Nucleus accumbens (tissue), 56 donors: Measurements from ENCODE around the gene CRIM1.

Experiments used
- DNase-seq, 56 donors: peaks; one replicate each; lab custom pipeline; 2025; lab: John Stamatoyannopoulos, UW

CRIM1 gene

DNA sequence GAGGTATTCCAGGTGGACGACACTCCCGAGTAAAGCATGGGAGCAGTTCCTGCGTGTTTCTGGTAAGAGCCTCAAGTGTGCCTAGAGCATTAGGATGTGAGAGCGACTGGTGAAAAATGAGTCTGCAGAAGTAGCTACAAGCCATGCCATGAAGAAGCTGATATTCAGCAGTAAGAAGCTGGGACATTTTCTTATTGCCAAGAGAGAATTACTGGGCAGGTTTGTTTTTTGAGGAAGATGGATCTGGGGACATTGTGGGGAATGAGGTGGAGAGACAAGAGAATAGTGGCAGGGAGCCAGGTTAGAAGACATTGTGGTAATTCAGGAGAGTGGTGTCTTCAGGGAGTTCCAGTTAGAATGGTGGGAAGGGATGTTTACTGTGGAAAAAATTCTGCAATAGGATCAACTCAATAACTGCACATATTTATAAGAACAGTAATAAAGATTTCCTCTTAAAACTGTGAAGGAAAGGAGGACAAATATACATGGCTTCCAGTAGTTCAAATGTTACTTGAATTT, 38.2 kb downstream of the CRIM1 start:
- DNase-seq, result no peak

DNA sequence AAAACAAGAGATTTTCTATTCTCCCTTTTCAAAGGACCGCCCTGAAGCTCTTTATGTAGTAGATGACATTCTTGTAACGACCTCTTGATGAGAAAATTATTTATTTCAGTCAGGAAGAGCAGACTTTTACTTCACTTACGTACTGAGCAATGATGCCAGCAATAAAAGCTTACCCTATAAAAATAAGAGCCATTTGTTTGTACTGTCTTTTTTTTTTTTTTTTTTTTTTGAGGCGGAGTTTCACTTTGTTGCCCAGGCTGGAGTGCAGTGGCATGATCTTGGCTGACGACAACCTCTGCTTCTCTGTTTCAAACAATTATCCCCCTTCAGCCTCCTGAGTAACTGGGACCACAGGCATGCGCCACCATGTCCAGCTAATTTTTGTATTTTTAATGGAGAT, 39.2 kb downstream of the CRIM1 start:
- DNase-seq, result no peak

- DNase-seq, result no peak
These were observed 40.3 kb downstream of the CRIM1 start for GRCh38 chr2:36395866-36396265.

DNA sequence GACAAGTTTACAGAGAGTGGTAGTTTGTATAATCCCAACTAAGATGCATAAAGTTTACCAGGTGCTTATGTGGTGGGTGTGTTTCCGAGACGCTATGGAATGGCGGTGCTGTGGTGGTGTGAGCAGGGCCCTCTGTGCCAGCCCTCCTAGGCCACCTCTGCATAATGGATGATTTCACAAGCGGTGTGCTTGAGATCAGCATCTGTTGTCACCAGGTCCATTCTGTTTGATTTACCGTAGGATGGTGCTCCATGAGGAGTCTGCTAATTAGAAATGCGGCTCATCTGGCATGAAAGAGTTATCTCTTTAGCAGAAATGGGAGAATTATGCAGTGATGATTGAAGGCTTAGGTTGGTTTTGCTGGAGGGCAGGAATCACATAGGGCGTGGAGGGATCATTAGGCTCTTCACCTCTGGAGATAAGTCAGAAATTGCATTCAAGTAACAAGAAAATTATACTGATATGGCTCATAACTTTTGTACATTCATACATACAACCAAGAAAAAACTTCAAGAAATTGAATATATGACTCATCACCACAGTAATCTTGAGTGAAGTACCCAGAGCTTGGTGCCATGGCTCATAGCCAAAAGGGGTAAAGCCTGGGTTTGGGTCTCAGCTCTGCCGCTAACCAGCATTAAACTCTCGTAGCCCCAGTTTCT, 41.4 kb downstream of the CRIM1 start:
- no peak for DNase-seq

- DNase-seq, result no peak
These were observed 42.3 kb downstream of the CRIM1 start for GRCh38 chr2:36397728-36398413.

DNA sequence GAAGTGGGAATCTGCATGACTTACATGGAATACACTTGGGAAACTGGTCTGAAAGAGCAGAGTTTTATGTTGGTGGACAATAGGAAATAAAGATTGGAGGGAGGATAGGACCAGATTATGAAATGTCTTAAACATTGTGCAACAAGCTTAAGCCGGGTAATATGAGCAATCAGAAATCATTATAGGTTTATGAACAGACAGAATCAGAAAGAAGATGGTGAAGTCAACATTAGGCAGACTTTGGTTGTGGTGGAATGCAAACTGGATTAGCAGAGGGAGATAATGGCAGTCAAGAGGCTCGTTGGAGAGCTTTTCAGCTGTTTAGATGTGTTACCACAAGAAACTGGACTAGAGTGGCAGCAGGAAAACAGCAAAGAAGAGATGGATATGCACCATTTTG, 43.5 kb downstream of the CRIM1 start:
- no peak for DNase-seq

GRCh38 chr2:36403675-36404230, 48.2 kb downstream of the CRIM1 start:
- no peak for DNase-seq

GRCh38 chr2:36404318-36404717, 48.7 kb downstream of the CRIM1 start:
- no peak for DNase-seq

DNA sequence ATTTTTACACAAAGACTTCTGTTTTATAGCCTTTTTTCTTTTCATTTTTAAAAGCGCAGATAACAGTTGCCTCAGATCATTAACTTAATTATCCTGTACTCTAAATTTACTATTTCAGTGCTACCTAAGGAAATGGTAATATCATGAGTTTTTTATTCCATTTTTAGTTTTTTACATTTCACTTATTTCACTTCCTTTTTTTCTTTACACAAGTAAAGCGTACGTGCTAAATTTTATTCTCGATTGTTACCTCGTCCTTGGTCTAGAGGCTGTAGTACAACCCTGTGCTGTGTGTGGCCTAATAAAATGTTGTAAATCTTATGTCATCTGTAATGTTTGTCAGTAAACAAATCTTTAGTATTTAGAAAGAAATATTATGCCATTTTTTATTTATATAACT, 49.2 kb downstream of the CRIM1 start:
- no peak for DNase-seq

DNA sequence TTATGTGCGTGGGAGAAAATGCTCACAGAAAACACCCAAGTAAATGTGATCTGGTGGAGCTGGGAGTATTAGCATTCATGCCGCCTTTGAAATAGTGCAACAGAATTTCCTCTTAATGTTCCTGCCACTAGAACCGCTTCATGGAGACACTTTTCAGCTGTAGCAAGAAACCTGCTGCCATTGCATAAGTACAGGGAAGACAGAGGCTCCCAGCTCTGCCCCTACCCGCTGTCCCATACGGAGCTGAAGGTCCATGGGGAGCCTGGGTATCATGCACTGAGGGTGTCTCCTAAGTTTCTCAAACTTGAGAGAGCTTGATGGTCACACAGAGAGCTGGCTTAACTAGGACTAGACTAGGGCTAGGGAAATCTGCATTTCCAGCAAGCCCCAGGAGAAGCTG, 49.6 kb downstream of the CRIM1 start:
- no peak for DNase-seq

DNA sequence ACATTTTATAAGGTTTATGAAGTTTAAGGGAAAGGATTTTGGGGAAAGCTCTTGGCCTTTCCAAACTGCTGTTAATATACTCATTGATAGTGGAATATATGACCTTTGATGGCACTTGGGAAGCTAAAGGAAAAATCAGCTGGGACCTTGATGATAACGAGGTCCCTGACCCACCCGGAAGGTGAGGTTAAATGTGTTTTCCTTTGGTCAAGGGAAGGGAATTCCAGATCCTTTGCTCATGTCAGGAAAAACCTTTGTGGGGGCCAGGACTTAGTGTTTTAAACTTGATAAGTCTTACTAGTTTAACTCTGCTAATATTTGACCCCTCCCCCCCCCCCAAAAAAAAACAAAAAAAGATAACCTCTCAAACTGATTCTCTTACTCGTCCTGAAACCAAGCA, 50.7 kb downstream of the CRIM1 start:
- no peak for DNase-seq

DNA sequence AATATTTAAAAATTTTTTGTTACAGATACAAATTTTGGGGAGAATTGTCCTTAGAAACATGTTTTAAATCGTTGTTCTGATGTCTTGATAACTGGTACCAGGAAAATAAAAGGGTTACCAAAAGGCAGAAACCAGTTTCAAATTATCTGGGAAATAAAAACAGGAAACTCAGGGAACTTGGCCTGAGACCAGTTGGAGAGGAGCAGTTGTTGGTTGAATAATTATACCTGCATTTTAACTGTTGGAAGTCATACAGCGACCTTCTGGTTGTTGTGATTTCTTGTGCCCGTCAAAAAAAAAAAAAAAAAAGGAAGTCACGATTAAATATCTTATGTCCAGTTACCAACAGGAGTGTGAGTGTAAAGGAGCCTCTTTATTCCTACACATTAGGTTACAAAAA, 51.8 kb downstream of the CRIM1 start:
- no peak for DNase-seq

- peak in 9 of 56 donors; percentile 4 to 25 (median 17) for DNase-seq
These were observed 52.7 kb downstream of the CRIM1 start for GRCh38 chr2:36408198-36408703.

DNA sequence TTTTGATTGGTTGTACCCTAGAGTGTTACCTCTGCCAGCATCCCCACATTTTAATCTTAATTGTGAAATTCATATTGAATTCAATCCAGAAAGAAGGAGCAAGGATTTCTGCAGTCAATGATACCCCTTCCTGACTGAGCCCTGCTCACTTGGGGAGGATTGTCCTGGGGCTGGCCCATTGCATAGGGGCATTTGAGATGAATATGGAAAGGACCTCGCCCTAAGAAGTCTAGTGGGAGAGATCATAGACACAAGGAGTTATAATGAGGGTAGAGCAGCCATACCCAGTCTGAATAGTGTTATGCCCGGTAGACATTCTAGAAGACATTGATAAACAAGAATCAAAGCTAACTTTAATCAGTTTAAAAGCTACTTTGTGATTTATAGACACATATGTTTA, 53.8 kb downstream of the CRIM1 start:
- no peak for DNase-seq

DNA sequence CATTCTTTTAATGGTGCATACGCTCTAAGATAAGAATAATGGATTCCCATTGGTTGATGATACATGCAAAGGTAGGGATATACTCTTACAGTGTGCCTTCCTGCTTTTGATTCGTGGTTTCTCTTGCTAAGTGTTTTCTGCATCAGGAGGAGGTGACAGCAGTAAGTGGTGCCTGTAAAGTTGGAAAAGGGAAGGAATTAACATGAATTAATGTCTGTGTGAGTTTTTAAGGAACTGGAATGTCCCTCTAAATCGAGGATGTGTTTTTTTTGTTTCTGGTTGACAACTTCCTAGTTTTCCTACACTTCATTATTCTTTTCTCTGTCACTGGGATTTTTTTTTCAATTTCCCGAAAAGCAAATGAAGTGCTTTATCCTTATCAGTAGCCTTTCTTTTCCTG, 54.4 kb downstream of the CRIM1 start:
- no peak for DNase-seq

- no peak for DNase-seq
These were observed 55.1 kb downstream of the CRIM1 start for GRCh38 chr2:36410681-36411080.

GRCh38 chr2:36411962-36412444, 56.4 kb downstream of the CRIM1 start:
- no peak for DNase-seq

GRCh38 chr2:36413218-36413617, 57.6 kb downstream of the CRIM1 start:
- DNase-seq, result peak in 3 of 56 donors; percentile 8 to 9 (median 8)

- DNase-seq, result no peak
These were observed 58.7 kb downstream of the CRIM1 start for GRCh38 chr2:36414307-36414706.

DNA sequence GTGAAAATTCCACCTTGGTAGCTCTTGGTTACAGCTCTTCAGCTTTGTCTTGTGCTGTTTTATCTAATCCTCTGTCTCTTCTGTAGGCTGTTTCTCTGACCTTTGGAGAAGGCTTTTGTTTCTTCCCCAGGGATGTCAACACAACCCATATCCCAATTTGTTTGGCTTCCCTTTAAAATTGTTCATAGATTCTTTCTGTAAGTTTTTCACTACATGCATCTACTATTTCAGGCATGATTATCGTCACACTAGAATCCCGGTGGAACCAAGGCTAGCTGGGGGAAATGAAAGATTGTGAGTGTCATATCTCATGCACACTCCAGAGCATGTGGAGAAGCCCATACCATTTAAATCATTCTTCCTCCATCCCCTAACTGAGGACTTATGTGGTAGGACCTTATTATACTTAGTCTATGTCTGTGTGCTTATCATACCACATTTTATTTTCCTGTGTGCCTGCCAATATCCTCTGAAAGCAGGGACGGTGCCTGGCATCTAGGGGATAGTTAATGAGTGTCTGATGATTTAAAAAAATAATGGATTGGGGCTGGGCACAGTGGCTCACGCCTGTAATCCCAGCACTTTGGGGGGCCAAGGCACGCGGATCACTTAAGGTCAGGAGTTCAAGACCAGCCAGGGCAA, 59.9 kb downstream of the CRIM1 start:
- DNase-seq, result no peak
